Left cardiac atrium (tissue), 4 donors: ENCODE measurements around the gene PHF2. TPM values are rescaled to one million over a fixed set of nuclear protein-coding genes. Genes with fewer than 3 reads are reported as not detected.

ENCODE experiments used
- ATAC-seq, 2 donors: fragments of 200-7000 bp; cut with Tn5 transposase; one replicate each; pipeline ENCODE4 v1.9.1; 2020; ENCODE audit warnings: mild to moderate bottlenecking in 2 of 2, moderate library complexity in 2 of 2
- DNase-seq: peaks from one replicate; pipeline ENCODE4 v3.0.0-alpha.2; 2020
- intact Hi-C, 2 donors: fragments of 100-400 bp; cut with DNase I; formaldehyde crosslinking; loops; one replicate each; pipeline versions ENCODE4 v1.14.1 to v1.15.1; 2022 to 2023
- total RNA-seq, 2 donors: library from RNA; stranded (reverse); fragmentation: NEBNext Ultra II Directional; extraction: Animal tissue kit (Norgen Biotek cat#: 25700); gene quantifications; one replicate each; pipeline ENCODE4 v1.2.1, GENCODE V29; 2021
- donor health status: DM: no; HTN: yes; CAD: no.
- donor health status: DM: no; HTN: yes; CAD: no; lungs with severe emphysema.
- donor health status: DM: yes; HTN: yes; CAD: no.
- donor health status: Dilated cardiomyopathy.

PHF2 gene
- total RNA-seq, 2 donors from 2014 or later, result 25.7 to 27.7 TPM

DNA sequence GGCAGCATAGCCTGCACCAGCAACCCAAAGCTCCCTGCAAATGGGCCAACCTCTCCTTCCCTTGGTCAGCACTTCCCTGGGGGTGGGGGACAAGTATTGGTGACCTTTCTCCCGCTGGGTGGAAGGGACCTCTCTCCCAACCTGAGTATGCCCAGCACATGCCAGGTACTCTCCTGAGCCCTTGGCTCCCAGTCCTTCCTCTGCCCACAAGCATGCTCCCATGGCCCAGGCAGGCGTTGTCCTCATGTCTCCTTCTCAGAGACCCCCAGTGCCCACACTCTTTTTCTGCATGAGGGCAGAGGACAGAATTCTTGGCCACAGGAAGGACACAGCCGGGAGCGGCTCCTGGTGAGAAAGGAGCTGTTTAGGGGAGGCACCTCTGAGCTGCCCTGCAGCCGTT, 60.3 kb downstream of the PHF2 start:
- ATAC-seq (no peak), DNase-seq (no peak)
- intact Hi-C loops, result no loop called here

DNA sequence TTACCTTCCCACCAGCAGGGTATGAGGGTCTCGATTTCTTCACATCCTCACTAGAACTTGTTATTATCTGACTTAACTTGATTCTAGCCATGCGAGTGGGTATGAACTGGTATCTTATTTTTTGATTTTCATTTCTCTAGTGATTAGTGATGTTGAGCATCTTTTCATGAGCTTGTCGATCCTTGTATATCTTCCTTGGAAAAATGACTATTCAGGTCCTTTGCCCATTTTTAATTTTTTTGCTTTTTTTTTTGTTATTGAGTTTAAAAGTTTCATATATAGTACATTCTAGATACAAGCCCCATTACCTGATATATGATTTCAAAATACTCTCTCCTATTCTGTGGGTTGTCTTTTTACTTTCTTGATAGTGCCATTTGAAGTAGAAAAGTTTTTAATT, 61.5 kb downstream of the PHF2 start:
- DNase-seq (no peak), ATAC-seq (no peak)
- intact Hi-C loops, result no loop called here

DNA sequence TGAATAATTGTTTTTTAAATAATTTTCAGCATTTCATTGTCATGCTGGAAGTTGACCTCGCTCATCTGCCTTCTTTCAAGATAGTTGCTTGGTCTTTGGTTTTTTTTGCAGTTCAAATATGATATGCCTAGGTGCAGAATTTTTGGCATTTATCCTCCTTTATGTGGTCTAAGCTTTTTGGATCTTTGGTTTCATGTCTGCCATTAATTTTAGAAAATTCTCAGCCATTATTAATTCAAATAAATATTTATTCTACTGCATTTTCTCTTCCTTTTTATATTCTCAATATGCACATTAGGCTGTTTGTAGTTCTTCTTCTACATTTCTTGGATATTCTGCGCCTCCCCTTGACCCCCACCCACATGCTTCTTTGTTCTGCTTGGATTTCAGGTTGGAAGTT, 63.6 kb downstream of the PHF2 start:
- DNase-seq (no peak), ATAC-seq (no peak)
- intact Hi-C loops, result no loop called here

DNA sequence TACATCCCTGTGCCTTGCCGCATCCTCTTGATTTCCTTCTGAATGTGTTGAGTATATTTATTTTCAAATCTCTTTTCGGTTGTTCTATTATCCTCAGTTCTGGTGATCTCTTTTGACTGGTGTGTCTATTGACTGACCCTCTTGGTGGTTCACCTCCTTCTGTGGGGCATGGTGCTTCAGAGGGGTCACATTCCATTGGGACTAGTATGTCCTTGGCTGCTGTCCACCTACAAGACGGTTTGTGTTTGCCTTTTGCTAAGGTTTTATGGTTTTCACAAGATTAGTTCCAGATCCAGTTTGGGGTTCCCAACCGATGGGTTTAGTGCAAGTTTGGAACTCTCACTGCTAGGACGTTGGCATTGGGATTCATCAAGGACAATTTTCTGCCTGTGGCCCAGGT, 66.6 kb downstream of the PHF2 start:
- intact Hi-C loops, result no loop called here
- DNase-seq (no peak), ATAC-seq (no peak)

DNA sequence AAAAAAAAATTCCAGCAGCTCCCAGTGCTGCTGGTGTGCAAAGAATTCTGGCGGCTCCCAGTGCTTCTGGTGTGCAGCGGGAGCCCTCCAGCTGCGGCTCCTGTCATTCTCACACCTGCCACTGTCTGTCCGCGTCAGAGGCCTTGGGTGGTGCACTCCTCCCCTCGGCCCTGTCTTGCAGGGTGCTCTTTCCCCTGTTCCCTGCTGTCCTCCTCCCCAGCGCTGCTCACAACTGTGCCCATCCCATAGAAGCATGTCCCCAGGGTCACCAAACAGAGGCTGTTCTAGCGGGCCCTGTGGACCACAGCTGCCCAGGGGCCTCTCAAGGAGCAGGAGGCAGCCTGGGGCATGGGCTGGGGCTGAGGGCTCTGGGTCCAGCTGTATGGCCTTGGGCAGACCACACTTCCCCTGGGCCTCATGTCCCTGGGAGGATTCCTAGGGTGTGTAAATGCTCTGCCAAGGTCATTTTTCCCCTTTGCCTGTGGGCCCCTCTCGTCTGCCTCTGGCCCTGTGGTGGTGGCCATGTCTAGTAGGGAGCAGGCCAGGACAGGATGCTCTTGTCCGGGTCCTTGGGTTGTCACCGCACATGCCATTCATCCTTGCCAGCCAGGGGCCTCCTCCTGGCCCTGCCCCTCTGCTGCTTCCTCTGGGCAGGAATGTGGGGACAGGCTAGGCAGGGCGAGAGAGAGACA, 68.2 kb downstream of the PHF2 start:
- ATAC-seq, result no peak
- intact Hi-C loops, result no loop called here

DNA sequence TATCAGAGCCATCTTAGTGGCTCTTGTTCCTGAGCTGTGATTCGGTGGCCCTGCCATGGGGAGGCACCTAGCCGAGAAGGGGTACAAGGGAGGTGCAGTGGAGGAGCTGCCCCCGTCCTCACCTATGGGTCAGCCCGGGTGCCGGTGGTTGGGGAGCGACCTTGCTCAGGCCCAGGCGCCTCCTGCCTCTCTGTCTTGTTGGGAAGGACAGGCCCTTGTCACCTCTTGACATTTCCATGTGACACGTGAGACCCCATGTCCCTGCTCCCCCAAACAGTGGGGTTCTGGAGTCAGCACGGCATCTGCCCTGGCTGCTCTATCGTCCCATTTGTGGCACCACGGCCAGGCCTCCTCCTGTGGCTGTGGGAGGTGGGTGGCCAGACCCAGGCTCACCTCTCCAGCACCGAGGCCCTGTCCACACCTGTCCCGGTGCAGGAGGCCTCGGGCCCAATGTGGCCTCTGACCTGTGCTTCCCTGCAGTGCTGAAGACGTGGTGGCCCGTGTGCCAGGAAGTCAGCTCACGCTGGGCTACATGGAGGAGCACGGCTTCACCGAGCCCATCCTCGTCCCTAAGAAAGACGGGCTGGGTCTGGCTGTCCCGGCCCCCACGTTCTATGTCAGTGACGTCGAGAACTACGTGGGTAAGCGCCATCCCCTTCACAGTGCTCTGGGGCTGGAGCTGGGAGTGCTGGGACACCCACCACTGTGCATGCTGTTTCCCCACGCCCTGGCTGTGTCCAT, 68.9 kb downstream of the PHF2 start:
- DNase-seq, result no peak
- ATAC-seq, result peak in 1 of 2 donors; percentile 14
- intact Hi-C loops, result no loop called here

More for the DNA sequence above, 68.2 kb downstream of the PHF2 start:
- no peak for DNase-seq

DNA sequence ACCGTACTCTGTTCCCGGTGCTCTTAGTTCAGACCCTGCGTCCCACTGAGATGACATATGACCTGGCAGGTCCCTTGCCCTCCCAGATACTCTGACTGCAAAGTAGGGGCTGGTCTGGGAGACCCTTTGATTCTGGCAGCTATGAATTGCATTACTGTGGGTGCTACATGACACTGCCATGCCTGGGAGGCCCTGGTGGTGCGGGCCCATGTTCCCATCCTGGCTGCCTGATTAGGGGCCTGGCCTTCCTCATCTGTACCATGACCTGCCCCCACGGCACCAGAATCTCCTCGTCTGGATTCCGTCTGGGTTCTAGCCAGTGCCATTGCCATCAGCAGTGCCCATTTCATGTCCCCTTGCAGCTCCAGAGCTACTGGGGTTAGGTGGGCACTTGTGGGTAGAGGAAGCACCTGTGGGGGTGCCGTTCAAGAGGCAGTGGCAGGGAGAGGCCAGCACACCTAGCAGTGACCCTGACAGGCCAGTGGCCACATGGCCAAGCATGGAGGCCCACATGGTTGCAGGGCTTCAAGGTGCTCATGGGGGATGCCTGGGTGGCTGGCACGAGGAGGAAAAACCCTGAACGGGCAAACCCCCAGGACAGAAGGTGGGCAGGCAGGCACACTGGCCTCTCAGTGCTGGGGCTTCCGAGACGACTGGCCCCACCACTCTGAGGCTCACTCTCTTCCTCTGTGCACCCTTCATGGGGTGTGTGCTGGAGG, 69.7 kb downstream of the PHF2 start:
- no peak for ATAC-seq
- intact Hi-C loops, result no loop called here
- no peak for DNase-seq

DNA sequence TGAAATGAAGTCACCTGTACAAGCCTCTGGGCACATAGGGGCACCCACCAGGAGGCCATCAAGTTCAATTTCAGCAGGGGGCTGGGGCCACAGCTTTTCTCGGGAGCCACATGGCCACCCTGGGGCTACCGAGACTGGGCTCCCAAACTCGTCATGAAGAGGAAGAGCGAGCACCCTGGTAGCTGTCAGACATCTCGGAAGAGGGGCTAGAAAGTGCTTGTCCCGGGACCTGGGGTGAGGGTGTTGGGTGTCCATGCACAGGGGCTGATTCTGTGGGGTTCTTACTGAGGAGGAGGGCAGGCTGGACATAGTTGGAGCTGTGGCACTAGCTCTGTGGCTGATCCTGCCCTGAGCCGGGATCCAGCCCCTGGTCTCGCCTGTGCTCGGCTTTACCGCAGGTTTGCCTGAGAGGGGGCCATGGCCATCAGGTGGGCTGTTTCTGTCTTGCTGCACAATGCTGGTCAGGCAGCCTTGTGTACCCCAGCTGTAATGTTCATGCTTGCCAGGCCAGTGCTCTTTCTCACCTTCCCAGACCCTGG, 70.3 kb downstream of the PHF2 start:
- ATAC-seq, result no peak
- no peak for DNase-seq
- intact Hi-C loops, result no loop called here

DNA sequence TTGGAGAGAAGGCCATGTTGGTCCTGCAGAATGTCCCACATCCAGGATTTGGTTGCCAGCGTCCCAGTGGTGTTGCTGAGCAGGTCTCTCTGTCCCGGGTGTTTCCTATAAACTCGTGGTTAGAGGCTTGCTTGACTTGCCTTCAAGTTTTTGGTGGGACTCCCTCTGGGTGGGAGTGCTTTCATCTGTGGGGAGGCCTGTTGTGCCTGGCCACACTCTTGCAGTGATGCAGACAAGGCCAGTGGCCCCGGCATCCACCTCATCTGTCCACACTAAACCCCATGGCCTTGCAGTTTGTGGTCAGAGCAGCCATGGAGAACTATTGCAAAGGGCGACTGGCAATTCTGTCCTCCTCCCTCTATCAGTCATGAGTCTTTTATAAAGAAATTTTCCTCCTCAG, 71.8 kb downstream of the PHF2 start:
- ATAC-seq (no peak), DNase-seq (no peak)
- intact Hi-C loops, result no loop called here

DNA sequence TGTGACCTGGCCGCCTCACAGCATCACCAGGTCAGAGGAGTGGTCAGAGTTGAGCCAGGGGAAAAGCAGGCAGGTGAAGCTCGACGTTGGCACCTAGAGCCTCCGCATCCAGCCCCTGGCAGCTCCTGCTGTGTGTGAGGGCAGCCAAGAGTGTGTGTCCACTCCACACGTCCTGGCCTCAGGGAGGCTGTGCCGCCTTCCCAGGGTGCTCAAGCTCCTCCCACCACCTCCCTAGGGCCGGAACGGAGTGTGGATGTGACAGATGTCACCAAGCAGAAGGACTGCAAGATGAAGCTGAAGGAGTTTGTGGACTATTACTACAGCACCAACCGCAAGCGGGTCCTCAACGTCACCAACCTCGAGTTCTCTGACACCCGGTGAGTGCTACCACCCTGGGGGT, 72.5 kb downstream of the PHF2 start:
- ATAC-seq (no peak), DNase-seq (no peak)
- intact Hi-C loops, result no loop called here

DNA sequence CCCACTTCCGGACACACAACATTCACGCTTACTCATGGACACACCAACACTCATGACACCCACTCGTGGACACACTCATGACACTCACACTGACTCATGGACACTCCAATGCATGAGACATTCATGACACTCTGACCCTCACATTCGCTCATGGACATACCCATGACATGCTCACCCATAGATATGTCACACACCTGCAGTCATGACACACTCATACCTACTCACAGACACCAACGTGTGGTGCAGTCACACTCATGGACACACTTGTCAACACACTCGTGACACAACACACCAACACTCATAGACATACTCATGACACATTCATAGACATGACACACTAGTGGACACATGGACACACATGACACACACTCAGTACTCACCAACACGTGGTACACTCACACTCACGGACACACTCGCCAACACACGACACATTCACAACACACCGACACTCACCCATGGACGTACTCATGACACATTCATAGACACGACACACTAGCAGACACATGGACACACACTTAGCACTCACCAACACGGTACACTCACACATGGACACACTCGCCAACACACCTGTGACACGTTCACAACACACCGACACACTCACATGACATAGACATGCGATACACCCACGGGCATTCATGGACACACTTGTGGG, 73.4 kb downstream of the PHF2 start:
- intact Hi-C loops, result no loop called here
- no peak for DNase-seq

DNA sequence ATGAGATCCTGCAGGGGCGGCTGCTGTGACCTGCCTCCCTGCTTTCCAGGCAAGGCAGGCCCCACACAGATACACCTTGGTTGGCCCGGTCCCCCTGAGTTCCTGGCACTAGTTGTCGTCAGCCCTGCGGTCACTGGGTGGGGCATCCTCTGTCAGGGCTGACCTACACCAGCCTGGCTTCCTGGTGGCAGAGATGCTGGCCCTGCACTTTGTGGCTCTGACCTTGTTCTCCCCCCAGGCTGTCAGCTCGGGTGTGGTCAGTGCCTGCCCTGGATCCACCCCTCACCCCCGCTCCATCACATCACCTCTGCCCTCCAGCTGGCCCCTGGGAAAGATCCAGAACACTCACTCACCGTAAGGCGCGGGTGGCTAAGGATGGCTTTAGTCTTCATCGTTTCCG, 74.1 kb downstream of the PHF2 start:
- no peak for DNase-seq
- ATAC-seq, result no peak
- intact Hi-C loops, result no loop called here

More for the DNA sequence above, 73.4 kb downstream of the PHF2 start:
- no peak for ATAC-seq

DNA sequence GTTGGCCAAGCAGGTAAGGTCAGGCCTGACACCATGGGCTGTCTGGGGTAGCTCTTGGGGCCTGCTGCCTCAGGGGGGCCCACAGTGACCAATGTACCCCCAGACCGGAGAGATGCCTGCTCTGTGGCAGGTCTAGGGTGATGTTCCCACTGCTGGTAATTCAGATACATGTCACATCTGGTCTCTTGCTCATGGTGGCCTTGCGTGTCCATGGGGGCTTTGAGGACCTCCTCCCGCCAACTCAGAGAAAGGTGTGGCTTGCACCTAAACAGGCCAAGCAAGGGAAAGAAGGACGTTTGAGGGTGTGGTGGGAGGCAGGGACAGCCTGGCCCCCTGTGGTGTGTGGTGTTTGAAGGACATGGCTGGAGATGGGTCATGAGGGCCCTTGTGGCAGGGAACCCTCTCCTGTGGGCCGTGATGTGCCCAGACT, 75.2 kb downstream of the PHF2 start:
- no peak for DNase-seq
- no peak for ATAC-seq
- intact Hi-C loops, result no loop called here

DNA sequence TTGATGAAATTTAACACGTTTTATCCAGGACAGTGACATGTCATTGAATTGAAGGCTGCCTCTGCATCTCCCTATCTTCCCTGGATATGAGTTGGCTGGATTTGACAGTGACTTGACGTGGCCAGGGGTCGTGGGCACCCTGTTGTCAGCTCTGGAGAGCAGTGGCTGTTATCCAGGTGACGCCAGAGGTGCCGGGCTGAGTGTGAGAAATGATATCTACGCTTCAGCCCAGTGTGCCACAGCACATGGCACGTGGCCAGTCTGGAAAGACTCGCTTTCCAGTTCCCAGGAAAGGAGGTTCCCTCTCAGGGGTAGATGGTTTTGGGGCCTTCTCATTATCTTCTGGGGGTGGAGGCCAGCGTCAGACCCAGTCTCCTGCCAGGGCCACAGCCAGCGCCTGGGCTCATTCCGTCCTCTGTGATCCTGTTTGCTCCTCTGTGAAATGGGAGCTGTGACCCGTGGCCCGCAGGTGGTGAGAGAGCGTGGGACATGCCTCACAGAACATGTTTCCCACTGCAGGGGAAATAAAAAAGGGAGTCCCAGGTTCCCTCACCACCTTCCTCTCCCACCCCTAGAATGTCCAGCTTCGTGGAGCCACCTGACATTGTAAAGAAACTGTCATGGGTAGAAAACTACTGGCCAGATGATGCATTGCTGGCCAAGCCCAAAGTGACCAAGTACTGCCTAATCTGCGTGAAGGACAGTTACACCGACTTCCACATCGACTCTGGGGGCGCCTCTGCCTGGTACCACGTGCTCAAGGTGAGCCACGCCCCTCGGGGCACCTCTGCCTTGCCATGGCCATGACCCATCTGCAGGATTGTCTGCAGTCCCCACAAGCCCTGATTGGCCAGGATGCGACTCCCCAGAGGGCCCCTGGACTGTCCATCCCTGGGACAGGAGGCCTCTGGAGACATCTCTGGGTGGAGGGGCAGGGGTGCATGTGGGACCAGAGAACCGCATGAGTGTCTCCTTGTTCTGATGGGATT, 76.5 kb downstream of the PHF2 start:
- DNase-seq, result peak; percentile 48
- ATAC-seq, result peak in 1 of 2 donors; percentile 52
- intact Hi-C loops, result no loop called here

DNA sequence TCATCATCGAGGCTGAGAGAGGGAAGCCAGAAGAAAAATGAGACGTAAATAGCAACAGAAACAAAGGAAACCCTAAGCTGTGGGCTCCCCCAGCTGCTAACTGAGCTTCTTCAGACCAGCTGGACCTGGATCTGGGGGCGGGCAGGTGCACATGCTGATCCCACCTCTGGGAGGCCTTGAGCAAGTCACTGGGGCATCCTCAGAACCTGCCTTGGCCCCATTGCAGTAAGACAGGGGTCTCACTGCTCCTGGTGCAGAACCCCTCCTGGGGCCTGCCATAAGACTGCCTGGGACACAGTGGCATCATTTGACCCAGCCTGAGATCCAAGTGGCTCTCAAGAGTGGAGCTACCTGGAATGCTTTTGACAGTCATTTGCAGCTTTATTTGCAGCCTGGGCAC, 77.4 kb downstream of the PHF2 start:
- intact Hi-C loops, result no loop called here
- DNase-seq (no peak), ATAC-seq (no peak)

DNA sequence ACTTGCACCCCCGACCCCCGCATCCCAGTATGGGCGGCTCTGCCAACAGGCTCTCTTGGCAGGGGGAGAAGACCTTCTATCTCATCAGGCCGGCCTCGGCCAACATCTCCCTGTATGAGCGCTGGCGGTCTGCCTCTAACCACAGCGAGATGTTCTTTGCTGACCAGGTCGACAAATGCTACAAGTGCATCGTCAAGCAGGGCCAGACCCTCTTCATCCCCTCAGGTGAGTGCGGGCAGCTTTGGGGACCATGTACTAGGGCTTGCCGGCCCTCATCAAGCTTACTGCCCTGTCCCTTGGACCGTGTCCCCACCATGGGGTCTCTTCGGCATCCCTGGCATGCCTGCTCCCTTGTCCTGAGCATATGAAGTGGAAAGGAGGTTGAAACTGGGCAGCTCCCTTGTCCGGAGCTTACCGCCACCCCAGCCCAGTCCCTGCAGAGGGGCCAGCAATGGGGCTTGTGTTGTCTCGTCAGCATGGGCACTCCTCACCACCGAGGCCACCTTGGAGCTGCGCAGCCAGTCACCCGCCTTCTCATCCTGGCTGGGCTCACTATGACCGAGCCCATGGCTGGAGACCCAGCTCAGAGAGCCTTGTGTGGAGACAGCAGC, 78.1 kb downstream of the PHF2 start:
- DNase-seq (no peak), ATAC-seq (no peak)
- intact Hi-C loops, result no loop called here

DNA sequence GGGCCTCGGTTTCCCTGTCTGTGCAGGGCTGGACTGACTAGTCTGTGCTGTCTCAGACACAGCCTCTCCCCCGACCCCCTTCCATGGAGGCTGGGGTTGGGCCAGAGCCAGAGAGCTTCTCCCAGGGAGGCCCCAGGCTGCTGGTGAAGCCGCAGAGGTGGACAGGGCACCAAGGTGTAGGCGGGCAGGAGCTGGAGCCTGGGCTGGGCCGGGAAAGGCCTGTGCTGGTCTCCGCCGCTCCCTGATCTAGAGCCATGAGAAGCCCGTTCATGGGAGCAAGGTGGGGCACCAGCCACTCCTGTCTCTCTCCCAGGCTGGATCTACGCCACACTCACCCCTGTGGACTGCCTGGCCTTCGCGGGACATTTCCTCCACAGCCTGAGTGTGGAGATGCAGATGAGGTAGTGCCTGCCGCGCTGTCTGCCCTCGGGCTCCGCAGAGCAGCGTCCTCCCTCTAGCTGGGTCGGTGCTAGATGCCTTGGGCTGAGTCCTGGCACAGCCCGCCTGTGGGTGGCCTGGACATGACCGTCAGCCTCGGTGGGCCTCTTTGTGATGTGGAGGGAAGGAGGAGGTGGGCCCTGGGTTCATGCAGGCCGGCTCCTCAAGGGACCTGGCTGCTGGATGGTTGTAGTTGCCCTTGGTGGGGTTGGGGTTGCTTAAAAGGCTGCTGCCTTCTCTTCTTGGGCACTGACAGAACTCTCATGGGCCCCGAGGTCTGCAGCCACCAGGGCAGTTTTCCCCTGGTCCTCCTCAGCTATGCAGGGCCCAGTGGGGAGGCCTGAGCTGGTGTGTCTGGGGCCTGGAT, 79.4 kb downstream of the PHF2 start:
- intact Hi-C loops, result no loop called here
- no peak for DNase-seq
- ATAC-seq, result no peak
